ENCODE results near the gene AKR1C1. TPM values are rescaled to one million over a fixed set of nuclear protein-coding genes. Genes with fewer than 3 reads are reported as not detected.

The AKR1C1 gene
- total and polyA plus RNA-seq, 2 of the 4 experiments (the other 2 are of a cell fraction): 5.0 to 5.4 TPM

GRCh38 chr10:4983615-4984216 lies 20.5 kb downstream of the AKR1C1 start:
- Histone ChIP-seq H3K56ac (ENCODE audit: extremely low read depth, insufficient read depth, low read length) (no peak overlapping the region), H2AK5ac (ENCODE audit: low read depth, low read length) (no peak overlapping the region), H4K8ac (ENCODE audit: low read depth in 2 of 2, low read length in 2 of 2) (no peak overlapping the region), H2BK5ac (ENCODE audit: low read depth, low read length, poor library complexity, severe bottlenecking) (no peak overlapping the region), H3K9me1 (ENCODE audit: insufficient read depth, low read length) (no peaks in the 10 kb centered on the region), H3K79me1 (ENCODE audit: low read depth in 1 of 2, low read length in 2 of 2) (no peaks in the 10 kb centered on the region), H3K9ac (ENCODE audit: low read depth, low read length) (no peak overlapping the region), H3K27ac (ENCODE audit: insufficient read depth, low read length) (no peak overlapping the region), H3K36me3 (ENCODE audit: control insufficient read depth, insufficient read depth, low read length) (no peaks in the 10 kb centered on the region), H3K23ac (ENCODE audit: low read depth, low read length) (no peak overlapping the region), H2BK20ac (ENCODE audit: low read depth, low read length) (no peak overlapping the region), H2BK120ac (ENCODE audit: low read depth, low read length) (no peak overlapping the region), H2BK15ac (ENCODE audit: low read depth, low read length) (no peak overlapping the region), H4K20me1 (ENCODE audit: insufficient read depth, low read length) (no peaks in the 10 kb centered on the region), H3K9me3 (ENCODE audit: control insufficient read depth, insufficient read depth, low read length) (no peaks in the 10 kb centered on the region), H3K4me1 (ENCODE audit: control insufficient read depth, insufficient read depth, low read length) (peaks cover 4% of the 10 kb centered on the region; the same call in 1 of the 2 replicates), H3K4me3 (ENCODE audit: insufficient read depth, low read depth, low read length) (no peak overlapping the region), H3K4ac (ENCODE audit: low read depth, low read length) (no peak overlapping the region), H4K5ac (ENCODE audit: low read depth, low read length) (no peak overlapping the region), H2AFZ (replicated peaks; ENCODE audit: low read length, poor library complexity) (no peak overlapping the region), H3K18ac (ENCODE audit: low read depth, low read length) (no peak overlapping the region), H3K27me3 (ENCODE audit: control insufficient read depth, insufficient read depth, low read length) (no peaks in the 10 kb centered on the region), H4K91ac (ENCODE audit: insufficient read depth, low read depth, low read length) (no peak overlapping the region), H3K4me2 (ENCODE audit: low read depth, low read length) (no peak overlapping the region), H3K14ac (replicated peaks; ENCODE audit: low read depth, low read length) (no peak overlapping the region), H2AK9ac (replicated peaks; ENCODE audit: low read depth, low read length, poor library complexity) (no peak overlapping the region)
- no peak for TF ChIP-seq SMC3 (IDR thresholded peaks at IDR 0.05; ENCODE audit: low read depth, low read length)
- in situ Hi-C loops (cut with MboI; ENCODE audit: low sequenced_read_pairs) (no loop called here), dilution Hi-C loops (cut with HindIII; ENCODE audit: low sequenced_read_pairs, unreplicated experiment) (no loop called here), intact Hi-C loops (cut with micrococcal nuclease) (no loop called here)
- BruUV-seq (replicated peaks): no TSS peak
- WGBS, 2 experiments (ENCODE audit: extremely low coverage in 2 of 2, insufficient read length in 1 of 2): 93% methylated on average over 3 of the region's 5 CpGs; no CpG with 5 or more reads in 1 of the 2 experiments
- ChIA-PET CTCF (interaction anchor here (2.0 kb wide), 1 partner anchor 134 kb away, joined by 7 read pairs; no protein-coding TSS in a partner anchor), POLR2A (ENCODE audit: unreplicated experiment) (no interaction called here)
- ATAC-seq (ENCODE audit: low read depth) (no peak), DNase-seq (no peak)

All from IMR-90 (cell line).